BLaER1 treated with 17β-estradiol and CSF1 and Interleukin-3, amounts not matched to agents 10 nM and 100 nM (cell line): Measurements from ENCODE around the gene FBN1.

Source experiments
- H3K27ac ChIP-seq, 11 experiments: shearing (Covaris generic); formaldehyde crosslinking; 2 replicates each; pipeline ENCODE4 v1.8.1; 2022
- H3K27me3 ChIP-seq, 11 experiments: shearing (Covaris generic); formaldehyde crosslinking; 2 replicates each; pipeline ENCODE4 v1.8.1; 2022
- H3K36me3 ChIP-seq, 11 experiments: shearing (Covaris generic); formaldehyde crosslinking; 2 replicates each; pipeline ENCODE4 v1.8.1; 2022
- H3K4me1 ChIP-seq, 10 experiments: shearing (Covaris generic); formaldehyde crosslinking; 2 replicates each; pipeline ENCODE4 v1.8.1; 2022
- H3K4me2 ChIP-seq, 11 experiments: shearing (Covaris generic); formaldehyde crosslinking; 2 replicates each; pipeline ENCODE4 v1.8.1; 2022
- H3K4me3 ChIP-seq, 10 experiments: shearing (Covaris generic); formaldehyde crosslinking; 2 replicates each; pipeline ENCODE4 v1.8.1; 2022
- H3K9ac ChIP-seq, 11 experiments: shearing (Covaris generic); formaldehyde crosslinking; 2 replicates each; pipeline ENCODE4 v1.8.1; 2022
- H3K9me3 ChIP-seq, 11 experiments: shearing (Covaris generic); formaldehyde crosslinking; replicated peaks in 1 of 11; 2 replicates each; pipeline ENCODE4 v1.8.1; 2022
- H4K20me1 ChIP-seq, 11 experiments: shearing (Covaris generic); formaldehyde crosslinking; 2 replicates each; pipeline ENCODE4 v1.8.1; 2022
- Cebpa-rat ChIP-seq, 11 experiments: shearing (Covaris generic); IDR thresholded peaks; 2 replicates each; pipeline ENCODE4 v1.8.1; 2022

FBN1 gene

GRCh38 chr15:48558226-48558625 lies 87.3 kb downstream of the FBN1 start:
- Histone ChIP-seq H3K9me3 (no peaks in the 10 kb centered on the region), H3K27ac (no peak overlapping the region), H3K4me1 (no peaks in the 10 kb centered on the region), H4K20me1 (no peaks in the 10 kb centered on the region), H3K4me2 (no peak overlapping the region), H3K27me3 (no peaks in the 10 kb centered on the region), H3K36me3 (no peaks in the 10 kb centered on the region), H3K4me3 (no peak overlapping the region), H3K9ac (no peak overlapping the region)
- no peak for TF ChIP-seq Cebpa-rat (IDR thresholded peaks at IDR 0.05)

- Histone ChIP-seq H3K9ac (no peak overlapping the region), H4K20me1 (no peaks in the 10 kb centered on the region), H3K4me2 (no peak overlapping the region), H3K36me3 (no peaks in the 10 kb centered on the region), H3K4me1 (no peaks in the 10 kb centered on the region), H3K9me3 (no peaks in the 10 kb centered on the region), H3K27ac (no peak overlapping the region), H3K4me3 (no peak overlapping the region), H3K27me3 (no peaks in the 10 kb centered on the region)
- no peak for TF ChIP-seq Cebpa-rat (IDR thresholded peaks at IDR 0.05)
These were observed 88.2 kb downstream of the FBN1 start for GRCh38 chr15:48557335-48557734.

GRCh38 chr15:48556159-48556897 lies 89.2 kb downstream of the FBN1 start:
- TF ChIP-seq Cebpa-rat (IDR thresholded peaks at IDR 0.05), result no peak
- H3K4me1 ChIP-seq, result no peaks in the 10 kb centered on the region

DNA sequence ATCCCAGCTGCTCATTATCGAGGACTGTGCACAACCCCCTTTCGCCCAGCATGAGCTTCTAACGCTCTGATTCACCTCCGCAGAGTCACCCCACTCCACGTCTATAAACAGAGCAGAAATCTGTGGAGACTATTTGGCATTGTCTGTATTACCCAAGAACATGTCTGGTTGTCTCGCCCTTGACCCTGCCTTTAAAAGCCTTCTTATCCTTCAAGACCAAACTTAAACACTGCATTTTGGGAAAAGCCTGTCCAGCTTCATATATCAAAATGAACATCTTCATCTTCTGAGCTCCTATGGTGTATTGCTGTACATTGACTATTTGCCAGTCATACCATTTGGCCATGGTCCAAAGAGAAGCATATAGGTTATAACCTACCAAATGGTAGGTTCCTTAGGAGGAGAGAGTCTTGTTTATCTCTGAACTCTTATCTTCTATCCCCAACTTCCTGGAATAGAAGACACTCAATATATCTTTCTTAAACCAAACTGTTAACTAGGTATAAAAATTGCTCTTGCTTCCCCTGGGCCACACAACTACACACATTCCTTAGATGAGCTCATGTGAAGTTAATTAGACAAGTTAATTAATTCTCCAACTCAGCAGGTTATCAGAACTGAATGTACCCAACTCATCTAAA lies 90.1 kb downstream of the FBN1 start:
- Histone ChIP-seq H3K9me3 (no peaks in the 10 kb centered on the region), H4K20me1 (no peaks in the 10 kb centered on the region), H3K27ac (no peak overlapping the region), H3K27me3 (no peaks in the 10 kb centered on the region), H3K36me3 (no peaks in the 10 kb centered on the region), H3K4me1 (no peaks in the 10 kb centered on the region), H3K4me2 (no peak overlapping the region), H3K4me3 (no peak overlapping the region), H3K9ac (no peak overlapping the region)
- TF ChIP-seq Cebpa-rat (IDR thresholded peaks at IDR 0.05), result no peak

More at GRCh38 chr15:48556159-48556897, 89.2 kb downstream of the FBN1 start:
- no peaks in the 10 kb centered on the region for H3K27me3 ChIP-seq
- H3K9me3 ChIP-seq, result no peaks in the 10 kb centered on the region
- no peaks in the 10 kb centered on the region for H3K36me3 ChIP-seq
- no peak overlapping the region for H3K4me3 ChIP-seq
- no peak overlapping the region for H3K27ac ChIP-seq
- H4K20me1 ChIP-seq, result no peaks in the 10 kb centered on the region
- H3K4me2 ChIP-seq, result no peak overlapping the region
- no peak overlapping the region for H3K9ac ChIP-seq

- TF ChIP-seq Cebpa-rat (IDR thresholded peaks at IDR 0.05), result no peak
- no peaks in the 10 kb centered on the region for H3K27me3 ChIP-seq
- H3K4me3 ChIP-seq, result no peak overlapping the region
- H3K4me1 ChIP-seq, result no peaks in the 10 kb centered on the region
- H3K27ac ChIP-seq, result no peak overlapping the region
- H3K36me3 ChIP-seq, result no peaks in the 10 kb centered on the region
- no peaks in the 10 kb centered on the region for H3K9me3 ChIP-seq
- H3K4me2 ChIP-seq, result no peak overlapping the region
- H4K20me1 ChIP-seq, result no peaks in the 10 kb centered on the region
- H3K9ac ChIP-seq, result no peak overlapping the region
These were observed 91.4 kb downstream of the FBN1 start for GRCh38 chr15:48554112-48554511.

DNA sequence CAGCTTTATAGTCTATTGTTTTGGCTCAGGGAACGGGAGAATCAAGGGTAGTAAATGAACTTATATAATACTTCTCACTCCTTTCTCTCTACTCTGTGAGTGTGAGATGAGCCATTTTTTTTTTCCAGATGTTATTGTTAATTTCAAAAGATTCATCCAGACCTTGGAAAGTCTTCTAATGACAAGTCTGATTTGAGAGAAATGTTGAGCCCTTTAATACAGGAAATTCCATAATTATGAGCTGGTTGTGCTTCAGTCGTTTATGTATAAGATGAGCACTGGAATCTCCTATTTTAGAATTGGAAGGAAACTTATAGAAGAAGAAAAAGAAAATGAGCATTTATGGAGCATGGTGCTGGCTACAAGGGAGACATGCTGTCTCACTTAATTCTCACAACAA lies 92.0 kb downstream of the FBN1 start:
- Histone ChIP-seq H4K20me1 (no peaks in the 10 kb centered on the region), H3K27me3 (no peaks in the 10 kb centered on the region), H3K36me3 (no peaks in the 10 kb centered on the region), H3K9ac (no peak overlapping the region), H3K4me2 (no peak overlapping the region), H3K4me3 (no peak overlapping the region), H3K27ac (no peak overlapping the region), H3K4me1 (no peaks in the 10 kb centered on the region), H3K9me3 (no peaks in the 10 kb centered on the region)
- no peak for TF ChIP-seq Cebpa-rat (IDR thresholded peaks at IDR 0.05)

DNA sequence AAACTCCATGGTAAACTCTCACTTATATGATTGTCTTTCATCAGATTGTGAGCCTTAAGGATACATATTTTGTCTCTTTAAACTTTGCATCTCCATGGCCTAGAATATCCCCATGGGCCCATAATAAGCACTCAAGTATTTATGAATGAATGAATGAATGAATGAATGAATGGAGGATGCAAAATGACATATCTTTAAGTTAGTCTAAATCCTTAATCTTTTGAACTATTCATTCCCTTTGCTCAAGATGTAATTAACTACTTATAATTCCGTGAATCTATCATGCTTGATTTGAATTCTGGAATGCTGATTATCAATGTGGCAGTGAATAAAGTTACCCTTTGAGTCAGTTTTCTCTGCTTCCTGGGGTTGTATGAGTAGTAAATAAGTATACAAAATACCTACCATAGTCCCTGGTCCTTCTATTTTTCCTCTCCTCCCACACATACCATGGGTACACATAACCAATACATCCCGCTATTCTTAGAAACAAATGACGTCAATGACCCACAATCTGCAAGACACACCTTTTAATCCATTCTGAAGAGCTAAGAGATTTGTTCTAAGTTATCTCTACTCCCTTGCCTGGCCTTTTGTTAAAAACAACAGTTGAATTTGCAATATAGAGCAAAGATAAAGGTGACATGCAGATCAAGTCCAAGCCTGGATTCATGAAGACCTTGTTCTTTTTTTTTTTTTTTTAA lies 94.5 kb downstream of the FBN1 start:
- no peaks in the 10 kb centered on the region for H3K4me1 ChIP-seq

GRCh38 chr15:48548455-48548854 lies 97.1 kb downstream of the FBN1 start:
- Histone ChIP-seq H3K4me2 (no peak overlapping the region), H3K4me3 (no peak overlapping the region), H3K27ac (no peak overlapping the region), H3K4me1 (no peaks in the 10 kb centered on the region), H3K9me3 (no peaks in the 10 kb centered on the region), H3K27me3 (no peaks in the 10 kb centered on the region), H3K36me3 (no peaks in the 10 kb centered on the region), H3K9ac (no peak overlapping the region), H4K20me1 (no peaks in the 10 kb centered on the region)
- TF ChIP-seq Cebpa-rat (IDR thresholded peaks at IDR 0.05), result no peak

More for the DNA sequence above, 94.5 kb downstream of the FBN1 start:
- Histone ChIP-seq H3K36me3 (no peaks in the 10 kb centered on the region), H3K4me2 (no peak overlapping the region), H3K4me3 (no peak overlapping the region), H3K27me3 (no peaks in the 10 kb centered on the region), H4K20me1 (no peaks in the 10 kb centered on the region), H3K9ac (no peak overlapping the region), H3K9me3 (no peaks in the 10 kb centered on the region), H3K27ac (no peak overlapping the region)
- TF ChIP-seq Cebpa-rat (IDR thresholded peaks at IDR 0.05), result no peak

GRCh38 chr15:48547286-48547685 lies 98.2 kb downstream of the FBN1 start:
- H3K4me1 ChIP-seq, result no peaks in the 10 kb centered on the region
- H3K4me3 ChIP-seq, result no peak overlapping the region
- H3K27me3 ChIP-seq, result no peaks in the 10 kb centered on the region
- no peak overlapping the region for H3K9ac ChIP-seq
- no peak overlapping the region for H3K27ac ChIP-seq
- no peaks in the 10 kb centered on the region for H4K20me1 ChIP-seq
- H3K4me2 ChIP-seq, result no peak overlapping the region
- H3K36me3 ChIP-seq, result no peaks in the 10 kb centered on the region
- TF ChIP-seq Cebpa-rat (IDR thresholded peaks at IDR 0.05), result no peak
- H3K9me3 ChIP-seq, result no peaks in the 10 kb centered on the region
